Mesenchymal stem cell (in vitro differentiated cells and primary cell): Measurements from ENCODE around the gene ZNF189.
A peak's percentile ranks its signal among the peaks of the same experiment; 100 is the strongest.

Experiments
- DNase-seq: peaks from one replicate; pipeline ENCODE4 v3.0.0-alpha.2; 2013
- H2AFZ ChIP-seq: one replicate; pipeline ENCODE4 v1.6.1; 2013; ENCODE audit warnings: low read depth, mild to moderate bottlenecking, control low read depth, inconsistent platforms, low read length, moderate library complexity
- H2AK5ac ChIP-seq: 2 replicates; pipeline ENCODE4 v1.6.1; 2013; ENCODE audit warnings: low read length, moderate library complexity, mild to moderate bottlenecking, inconsistent platforms; ENCODE audit not compliant: severe bottlenecking
- H2BK120ac ChIP-seq: one replicate; pipeline ENCODE4 v1.6.1; 2013; ENCODE audit warnings: low read depth, mild to moderate bottlenecking, inconsistent platforms, low read length, moderate library complexity
- H2BK12ac ChIP-seq, 2 experiments: one replicate each; pipeline ENCODE4 v1.6.1; 2013; ENCODE audit warnings: inconsistent platforms in 2 of 2, low read length in 2 of 2, mild to moderate bottlenecking in 2 of 2, moderate library complexity in 2 of 2, control low read depth in 1 of 2
- H2BK15ac ChIP-seq: one replicate; pipeline ENCODE4 v1.6.1; 2013; ENCODE audit warnings: mild to moderate bottlenecking, low read depth, inconsistent platforms; ENCODE audit not compliant: poor library complexity, severe bottlenecking
- H2BK5ac ChIP-seq: 2 replicates; pipeline ENCODE4 v1.6.1; 2013; ENCODE audit warnings: low read depth, mild to moderate bottlenecking, low read length, control low read depth, inconsistent platforms; ENCODE audit not compliant: poor library complexity, severe bottlenecking
- H3K14ac ChIP-seq, 2 experiments: one replicate each; pipeline ENCODE4 v1.6.1; 2013; ENCODE audit warnings: inconsistent platforms in 2 of 2, low read length in 2 of 2, control low read depth in 1 of 2, mild to moderate bottlenecking in 1 of 2, moderate library complexity in 1 of 2
- H3K18ac ChIP-seq, 2 experiments: one replicate each; pipeline ENCODE4 v1.6.1; 2013; ENCODE audit warnings: inconsistent platforms in 2 of 2, low read length in 2 of 2, control low read depth in 1 of 2, low read depth in 1 of 2, mild to moderate bottlenecking in 1 of 2
- H3K23ac ChIP-seq, 2 experiments: one replicate each; pipeline ENCODE4 v1.6.1; 2013; ENCODE audit warnings: inconsistent platforms in 2 of 2, low read length in 2 of 2, mild to moderate bottlenecking in 2 of 2, moderate library complexity in 2 of 2, control low read depth in 1 of 2
- H3K27ac ChIP-seq: 2 replicates; pipeline ENCODE4 v1.5.1; 2013; ENCODE audit warnings: mild to moderate bottlenecking, moderate library complexity, low read length, control low read depth, inconsistent platforms; ENCODE audit not compliant: poor library complexity, severe bottlenecking
- H3K27me3 ChIP-seq, 2 experiments: 2 replicates each; pipeline versions ENCODE4 v1.6.1 to v1.7.0; 2013; ENCODE audit warnings: low read length in 2 of 2, mild to moderate bottlenecking in 2 of 2, moderate library complexity in 2 of 2, control low read depth in 1 of 2, inconsistent platforms in 1 of 2; ENCODE audit not compliant: control insufficient read depth in 1 of 2, insufficient read depth in 1 of 2
- H3K36me3 ChIP-seq, 2 experiments: 2 replicates each; pipeline versions ENCODE4 v1.6.1 to v1.7.0; 2013; ENCODE audit warnings: low read length in 2 of 2, control low read depth in 1 of 2, inconsistent platforms in 1 of 2, low read depth in 1 of 2, mild to moderate bottlenecking in 1 of 2; ENCODE audit not compliant: insufficient read depth in 2 of 2, control insufficient read depth in 1 of 2
- H3K4ac ChIP-seq, 2 experiments: one replicate each; pipeline ENCODE4 v1.6.1; 2013; ENCODE audit warnings: inconsistent platforms in 2 of 2, low read length in 2 of 2, mild to moderate bottlenecking in 2 of 2, moderate library complexity in 2 of 2, control low read depth in 1 of 2, low read depth in 1 of 2
- H3K4me1 ChIP-seq: 2 replicates; pipeline ENCODE4 v1.6.1; 2013; ENCODE audit warnings: low read depth, low read length, control low read depth; ENCODE audit not compliant: control insufficient read depth, insufficient read depth
- H3K4me2 ChIP-seq: 2 replicates; pipeline ENCODE4 v1.6.1; 2013; ENCODE audit warnings: low read length, mild to moderate bottlenecking, inconsistent platforms; ENCODE audit not compliant: poor library complexity, severe bottlenecking
- H3K4me3 ChIP-seq, 2 experiments: 2 replicates each; pipeline versions ENCODE4 v1.5.1 to v1.7.0; 2013; ENCODE audit warnings: low read length in 2 of 2, mild to moderate bottlenecking in 2 of 2, control low read depth in 1 of 2, low read depth in 1 of 2; ENCODE audit not compliant: insufficient read depth in 1 of 2
- H3K79me1 ChIP-seq: replicated peaks from 2 replicates; pipeline ENCODE4 v1.6.1; 2013; ENCODE audit warnings: mild to moderate bottlenecking, control low read depth, low read length, inconsistent platforms; ENCODE audit not compliant: poor library complexity, severe bottlenecking
- H3K9ac ChIP-seq: 2 replicates; pipeline ENCODE4 v1.7.0; 2013; ENCODE audit warnings: mild to moderate bottlenecking, low read length, moderate library complexity
- H3K9me3 ChIP-seq: 2 replicates; pipeline ENCODE4 v1.7.0; 2013; ENCODE audit warnings: mild to moderate bottlenecking, low read length; ENCODE audit not compliant: control insufficient read depth
- H4K8ac ChIP-seq: one replicate; pipeline ENCODE4 v1.6.1; 2013; ENCODE audit warnings: inconsistent platforms, mild to moderate bottlenecking, low read length, moderate library complexity
- H4K91ac ChIP-seq: one replicate; pipeline ENCODE4 v1.6.1; 2013; ENCODE audit warnings: mild to moderate bottlenecking, low read length, inconsistent platforms
- WGBS: methylation state at CpG from one replicate; pipeline ENCODE4 v1.1.7; 2013; ENCODE audit warnings: mixed read lengths; 5-methylcytosine and 5-hydroxymethylcytosine counted together

Gene ZNF189

GRCh38 chr9:101443364-101443771 lies 44.7 kb downstream of the ZNF189 start:
- H3K79me1 ChIP-seq, result no peaks in the 10 kb centered on the region
- no peaks in the 10 kb centered on the region for H3K36me3 ChIP-seq
- H2BK120ac ChIP-seq, result no peak overlapping the region
- no peak overlapping the region for H2BK12ac ChIP-seq
- no peak overlapping the region for H3K4me2 ChIP-seq
- WGBS, result 53% methylated on average over 9 of the region's 9 CpGs
- H4K8ac ChIP-seq, result no peak overlapping the region
- H3K4me3 ChIP-seq, result no peak overlapping the region
- no peaks in the 10 kb centered on the region for H3K9me3 ChIP-seq
- H3K9ac ChIP-seq, result no peak overlapping the region
- no peak overlapping the region for H2BK15ac ChIP-seq
- no peak for DNase-seq
- no peak overlapping the region for H3K4ac ChIP-seq
- no peaks in the 10 kb centered on the region for H3K4me1 ChIP-seq
- H3K18ac ChIP-seq, result no peak overlapping the region
- H3K27me3 ChIP-seq, result peaks cover 8 to 11% of the 10 kb centered on the region in 2 experiments
- H2BK5ac ChIP-seq, result no peak overlapping the region
- H3K14ac ChIP-seq, result no peak overlapping the region
- no peak overlapping the region for H3K27ac ChIP-seq
- no peak overlapping the region for H3K23ac ChIP-seq
- H4K91ac ChIP-seq, result no peak overlapping the region
- H2AFZ ChIP-seq, result no peak overlapping the region
- no peak overlapping the region for H2AK5ac ChIP-seq

DNA sequence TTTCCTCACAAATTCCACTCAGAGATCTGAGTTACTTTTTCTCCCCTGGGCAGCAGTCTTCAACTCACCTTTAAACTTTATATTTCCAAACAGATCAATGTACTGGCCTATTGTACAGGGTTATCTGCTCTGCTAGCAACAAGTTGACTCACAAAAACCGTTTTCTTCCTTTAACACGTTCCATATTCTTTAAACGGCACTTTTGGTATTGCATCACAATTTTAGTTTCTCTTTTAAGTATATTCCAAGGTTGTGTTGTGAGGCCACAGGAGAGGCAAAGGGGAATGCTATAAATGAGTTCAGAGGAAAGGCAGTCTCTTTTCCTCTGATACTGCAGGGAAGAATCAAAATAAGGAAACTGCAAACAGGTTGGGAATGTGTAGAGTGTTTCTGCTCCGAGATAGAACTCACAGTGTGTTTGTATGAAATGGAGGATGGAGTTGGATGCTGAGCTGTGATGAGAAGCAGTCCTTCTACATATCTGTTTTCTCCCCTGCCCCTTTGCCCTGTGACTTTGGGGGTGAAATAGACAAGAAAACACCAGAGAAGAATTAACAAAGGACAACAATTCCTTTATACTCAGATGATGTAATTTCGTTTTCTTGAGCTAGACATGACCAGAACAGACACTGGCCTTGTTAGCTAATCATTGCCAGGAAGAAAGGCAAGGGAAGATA lies 46.8 kb downstream of the ZNF189 start:
- H4K8ac ChIP-seq, result no peak overlapping the region
- H3K9ac ChIP-seq, result peak overlapping the region; percentile 68
- H2AK5ac ChIP-seq, result no peak overlapping the region
- no peaks in the 10 kb centered on the region for H3K79me1 ChIP-seq
- H3K23ac ChIP-seq, result no peak overlapping the region
- no peak overlapping the region for H4K91ac ChIP-seq
- H3K27me3 ChIP-seq, result peaks cover 11 to 14% of the 10 kb centered on the region in 2 experiments
- H3K4me3 ChIP-seq, result peak overlapping the region in 1 of 2 experiments; percentile 62
- H2BK12ac ChIP-seq, result no peak overlapping the region
- peak overlapping the region; percentile 30 for H3K4me2 ChIP-seq
- H3K36me3 ChIP-seq, result no peaks in the 10 kb centered on the region
- no peak overlapping the region for H2BK15ac ChIP-seq
- DNase-seq, result no peak
- peaks cover 2% of the 10 kb centered on the region for H3K4me1 ChIP-seq
- H3K18ac ChIP-seq, result no peak overlapping the region
- WGBS, result 70% methylated on average over 5 of the region's 5 CpGs
- no peaks in the 10 kb centered on the region for H3K9me3 ChIP-seq
- H2BK5ac ChIP-seq, result no peak overlapping the region
- no peak overlapping the region for H3K4ac ChIP-seq
- no peak overlapping the region for H2AFZ ChIP-seq
- H3K14ac ChIP-seq, result no peak overlapping the region
- H2BK120ac ChIP-seq, result no peak overlapping the region
- H3K27ac ChIP-seq, result peak overlapping the region; percentile 70

GRCh38 chr9:101446732-101447131 lies 48.1 kb downstream of the ZNF189 start:
- no peak overlapping the region for H3K9ac ChIP-seq
- H3K18ac ChIP-seq, result no peak overlapping the region
- DNase-seq, result no peak
- no peak overlapping the region for H3K27ac ChIP-seq
- H3K79me1 ChIP-seq, result no peaks in the 10 kb centered on the region
- H3K23ac ChIP-seq, result no peak overlapping the region
- no peaks in the 10 kb centered on the region for H3K36me3 ChIP-seq
- no peak overlapping the region for H2BK15ac ChIP-seq
- H3K4me2 ChIP-seq, result no peak overlapping the region
- no peak overlapping the region for H4K91ac ChIP-seq
- no peak overlapping the region for H2BK12ac ChIP-seq
- H3K14ac ChIP-seq, result no peak overlapping the region
- H2BK120ac ChIP-seq, result no peak overlapping the region
- H3K27me3 ChIP-seq, result peaks cover 7 to 22% of the 10 kb centered on the region in 2 experiments
- H2AFZ ChIP-seq, result no peak overlapping the region
- H3K9me3 ChIP-seq, result no peaks in the 10 kb centered on the region
- no peak overlapping the region for H2BK5ac ChIP-seq
- no peak overlapping the region for H3K4ac ChIP-seq
- H3K4me1 ChIP-seq, result peaks cover 2% of the 10 kb centered on the region
- no peak overlapping the region for H2AK5ac ChIP-seq
- no peak overlapping the region for H3K4me3 ChIP-seq
- no peak overlapping the region for H4K8ac ChIP-seq

DNA sequence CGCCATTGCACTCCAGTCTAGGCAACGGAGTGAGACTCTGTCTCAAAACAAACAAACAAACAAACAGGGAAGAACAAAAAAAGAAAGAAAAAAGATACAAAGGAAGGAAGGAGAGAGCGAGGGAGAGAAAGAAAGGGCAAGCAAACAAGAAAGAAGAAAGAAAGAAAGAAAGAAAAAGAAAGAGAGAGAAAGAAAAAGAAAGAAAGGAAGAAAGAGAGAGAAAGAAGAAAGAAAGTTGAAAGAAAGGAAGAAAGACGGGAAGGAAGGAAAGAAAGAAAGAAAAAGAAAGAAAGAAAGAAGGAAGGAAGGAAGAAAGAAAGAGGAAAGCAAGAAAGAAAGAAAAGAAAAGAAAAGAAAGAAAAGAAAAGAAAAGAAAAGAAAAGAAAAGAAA lies 50.0 kb downstream of the ZNF189 start:
- Histone ChIP-seq H2AK5ac (no peak overlapping the region), H3K4ac (no peak overlapping the region), H2BK12ac (no peak overlapping the region), H4K8ac (no peak overlapping the region), H2BK5ac (no peak overlapping the region), H3K4me3 (peak overlapping the region in 1 of 2 experiments; percentile 80), H3K9ac (peak overlapping the region; percentile 75), H4K91ac (no peak overlapping the region), H3K36me3 (no peaks in the 10 kb centered on the region), H2BK120ac (no peak overlapping the region), H3K23ac (no peak overlapping the region), H3K4me2 (no peak overlapping the region), H2BK15ac (no peak overlapping the region), H3K14ac (no peak overlapping the region), H3K9me3 (no peaks in the 10 kb centered on the region), H3K4me1 (peaks cover 2% of the 10 kb centered on the region), H3K18ac (no peak overlapping the region), H3K27me3 (peaks cover 7 to 18% of the 10 kb centered on the region in 2 experiments), H2AFZ (no peak overlapping the region), H3K27ac (no peak overlapping the region), H3K79me1 (no peaks in the 10 kb centered on the region)
- DNase-seq, result no peak
- WGBS, result 93% methylated on average over 2 of the region's 4 CpGs
